Endothelial cell of umbilical vein (primary cell): ENCODE results near the gene IQGAP3. TPM values are rescaled to one million over a fixed set of nuclear protein-coding genes. Genes with fewer than 3 reads are reported as not detected.
A peak's percentile ranks its signal among the peaks of the same experiment; 100 is the strongest.

Experiments
- BruUV-seq: library from RNA; stranded (reverse); fragments of 400-500 nt; replicated peaks from 2 replicates; lab custom pipeline; 2021; lab: Mats Ljungman, UMichigan
- CTCF ChIA-PET: fragments of 300-600, 350-600 bp; sonication (Branson Sonifier 250); formaldehyde crosslinking; loops from one replicate; lab custom pipeline; 2021; ENCODE audit warnings: antibody characterized with exemption, inconsistent platforms; lab: Charles Lee
- POLR2A ChIA-PET: fragments of 300-600, 350-600 bp; sonication (Branson Sonifier 250); formaldehyde crosslinking; loops from one replicate; lab custom pipeline; 2021; ENCODE audit warnings: antibody characterized with exemption, inconsistent platforms; lab: Charles Lee
- DNase-seq: peaks from one replicate; pipeline ENCODE4 v3.0.0-alpha.2; 2011; ENCODE audit warnings: low read depth, low spot score
- FAIRE-seq: peaks from 2 replicates; lab custom pipeline; 2011; peaks lifted over from hg19 to GRCh38; lab: Jason Lieb, UNC
- H2AFZ ChIP-seq: 2 replicates; pipeline ENCODE4 v1.6.0; 2012; ENCODE audit warnings: low read depth, low read length, control low read depth, inconsistent platforms
- H3K27ac ChIP-seq: 2 replicates; pipeline ENCODE4 v1.5.1; 2011; ENCODE audit warnings: low read depth, mild to moderate bottlenecking, control low read depth, low read length, moderate library complexity; ENCODE audit not compliant: insufficient read depth
- H3K27me3 ChIP-seq, 2 experiments: 2 replicates each; pipeline versions ENCODE4 v1.6.0 to v1.6.1; 2011; ENCODE audit warnings: low read length in 2 of 2, mixed read lengths in 1 of 2; ENCODE audit not compliant: control insufficient read depth in 2 of 2, insufficient read depth in 2 of 2
- H3K36me3 ChIP-seq, 2 experiments: 2 replicates in 1 of 2; 3 replicates in 1 of 2; pipeline ENCODE4 v1.5.1; 2011; ENCODE audit warnings: low read length in 2 of 2, mild to moderate bottlenecking in 1 of 2, moderate library complexity in 1 of 2; ENCODE audit not compliant: control insufficient read depth in 2 of 2, insufficient read depth in 2 of 2; ENCODE audit errors: extremely low read depth in 1 of 2
- H3K4me1 ChIP-seq: 3 replicates; pipeline ENCODE4 v1.5.1; 2011; ENCODE audit warnings: mild to moderate bottlenecking, low read length; ENCODE audit not compliant: control insufficient read depth, insufficient read depth; ENCODE audit errors: extremely low read depth
- H3K4me2 ChIP-seq: 2 replicates; pipeline ENCODE4 v1.6.1; 2011; ENCODE audit warnings: low read length, control low read depth, mixed read lengths; ENCODE audit not compliant: insufficient read depth
- H3K4me3 ChIP-seq, 3 experiments: fragments of 200-600 bp in 1 of 3; sonication (generic), shearing (Covaris generic) in 1 of 3; replicated peaks in 1 of 3; 2 replicates each; pipeline ENCODE4 v1.5.1; 2011 to 2016; ENCODE audit warnings: control low read depth in 3 of 3, low read length in 3 of 3, mild to moderate bottlenecking in 2 of 3, inconsistent platforms in 1 of 3, low read depth in 1 of 3, moderate library complexity in 1 of 3; ENCODE audit not compliant: insufficient read depth in 1 of 3
- H3K79me2 ChIP-seq: 2 replicates; pipeline ENCODE4 v1.6.0; 2012; ENCODE audit warnings: low read length, inconsistent platforms; ENCODE audit not compliant: control insufficient read depth, insufficient read depth
- H3K9ac ChIP-seq: replicated peaks from 2 replicates; pipeline ENCODE3; 2011; ENCODE audit warnings: low read length, control low read depth; ENCODE audit not compliant: insufficient read depth; ENCODE audit errors: extremely low read depth
- H3K9me1 ChIP-seq: replicated peaks from 3 replicates; pipeline ENCODE4 v1.6.0; 2011; ENCODE audit warnings: mild to moderate bottlenecking, low read length; ENCODE audit not compliant: control insufficient read depth, insufficient read depth; ENCODE audit errors: extremely low read depth
- H3K9me3 ChIP-seq: replicated peaks from 2 replicates; pipeline ENCODE4 v1.5.1; 2012; ENCODE audit warnings: low read length, inconsistent platforms; ENCODE audit not compliant: control insufficient read depth, insufficient read depth
- H4K20me1 ChIP-seq: replicated peaks from 2 replicates; pipeline ENCODE3; 2011; ENCODE audit warnings: mild to moderate bottlenecking, low read length; ENCODE audit not compliant: control insufficient read depth, insufficient read depth; ENCODE audit errors: extremely low read depth
- EZH2 ChIP-seq: IDR thresholded peaks from 2 replicates; pipeline ENCODE4 v1.6.1; 2012; ENCODE audit warnings: borderline replicate concordance, low read depth, mild to moderate bottlenecking, moderate library complexity, low read length, inconsistent platforms; ENCODE audit not compliant: severe bottlenecking
- FOS ChIP-seq: IDR thresholded peaks from 2 replicates; pipeline ENCODE4 v1.6.1; 2011; ENCODE audit warnings: mild to moderate bottlenecking, low read length, moderate library complexity, borderline replicate concordance; ENCODE audit not compliant: insufficient read depth
- GATA2 ChIP-seq: IDR thresholded peaks from 2 replicates; pipeline ENCODE4 v1.7.0; 2011; ENCODE audit warnings: low read depth, mild to moderate bottlenecking, moderate library complexity, mixed read lengths, low read length; ENCODE audit not compliant: insufficient read length, insufficient read depth
- JUN ChIP-seq: IDR thresholded peaks from 2 replicates; pipeline ENCODE4 v1.6.1; 2011; ENCODE audit warnings: borderline replicate concordance, low read depth; ENCODE audit not compliant: insufficient read length, insufficient read depth
- MYC ChIP-seq: IDR thresholded peaks from one replicate; pipeline ENCODE4 v1.6.1; 2011; ENCODE audit warnings: mild to moderate bottlenecking, low read depth, low read length
- POLR2A ChIP-seq: IDR thresholded peaks from 2 replicates; pipeline ENCODE4 v1.6.1; 2012; ENCODE audit warnings: low read depth, mild to moderate bottlenecking, control low read depth, low read length
- POLR2AphosphoS5 ChIP-seq: IDR thresholded peaks from 2 replicates; pipeline ENCODE4 v1.6.1; 2012; ENCODE audit warnings: low read depth, mild to moderate bottlenecking, control low read depth, low read length, moderate library complexity; ENCODE audit not compliant: insufficient read depth
- dilution Hi-C: fragments of 300-500 bp; cut with MboI; formaldehyde crosslinking; loops from one replicate; pipeline ENCODE4 v1.15.0; 2019; ENCODE audit warnings: low sequenced_read_pairs; ENCODE audit not compliant: extremely low pct_ligation_motif_present
- intact Hi-C: fragments of 100-400 bp; cut with micrococcal nuclease; formaldehyde crosslinking; loops from one replicate; pipeline ENCODE4 v1.10.0; 2022
- polyA plus RNA-seq, 4 experiments: library from polyadenylated mRNA; depleted of rRNA in 3 of 4; stranded (reverse) in 3 of 4; unstranded in 1 of 4; fragments of >200 nt; gene quantifications; 2 replicates each; pipeline versions ENCODE4 v1.2.1 to v1.2.3, GENCODE V29; 2011 to 2012; ENCODE audit warnings: missing spikeins in 1 of 4
- total RNA-seq: library from RNA; stranded (reverse); gene quantifications from 2 replicates; pipeline ENCODE4 v1.2.3, GENCODE V29; 2021
- TF ChIP-seq, protein P1 (sequence below), 2 donors: IDR thresholded peaks; 1 replicate in 1 of 2; 2 replicates in 1 of 2; pipeline ENCODE4 v1.5.1; 2011; ENCODE audit warnings: low read length in 2 of 2, mild to moderate bottlenecking in 2 of 2, moderate library complexity in 2 of 2, control low read depth in 1 of 2, inconsistent platforms in 1 of 2, low read depth in 1 of 2; ENCODE audit not compliant: insufficient read depth in 1 of 2; ENCODE audit errors: extremely low read depth in 1 of 2
- TF ChIP-seq, protein P2 (sequence below): IDR thresholded peaks from 2 replicates; pipeline ENCODE4 v1.6.1; 2011; ENCODE audit not compliant: insufficient read depth, insufficient read length

The IQGAP3 gene
- total and polyA plus RNA-seq, 2 donors (not counting 3 experiments of a cell fraction or from before 2014, with no cell fraction given), result 28.3 to 60.7 TPM

DNA sequence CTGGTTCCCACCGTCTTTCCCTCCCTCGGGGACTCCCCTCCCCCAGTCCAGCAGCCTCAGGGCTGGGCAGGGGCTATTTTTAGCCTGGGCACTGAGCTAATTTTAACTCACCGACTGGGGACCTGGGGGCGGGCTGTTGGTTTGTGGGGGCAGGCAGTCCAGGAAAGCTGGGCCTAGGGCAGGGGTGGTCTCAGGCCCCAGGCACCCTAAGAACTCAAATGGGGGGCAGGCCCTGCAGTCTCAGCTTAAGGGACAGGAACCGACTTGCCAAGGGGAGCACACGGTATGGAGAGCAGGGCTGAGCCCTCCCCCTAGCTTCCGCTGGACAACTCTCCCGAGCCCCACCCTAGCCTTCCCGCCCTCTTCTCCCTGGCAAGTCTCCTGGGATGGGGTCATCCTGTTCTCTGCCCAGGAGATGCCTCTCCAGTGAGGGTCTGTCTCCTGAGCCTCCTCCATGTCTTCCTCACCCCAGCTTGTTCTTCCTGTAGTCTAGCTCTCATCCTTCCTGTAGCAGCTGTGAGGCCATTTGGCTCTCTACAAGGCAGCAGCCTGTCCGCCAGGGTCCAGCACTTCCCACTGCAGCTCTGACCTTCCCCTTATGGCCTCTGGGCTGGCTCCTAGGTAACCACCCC, 81.8 kb downstream of the IQGAP3 start:
- H3K4me2 ChIP-seq, result peak overlapping the region; percentile 18
- H3K9me3 ChIP-seq, result no peaks in the 10 kb centered on the region
- no peak overlapping the region for H2AFZ ChIP-seq
- intact Hi-C loops (loop anchor here (1.0 kb wide), 1 partner anchor 8 kb away; no protein-coding TSS in a partner anchor), dilution Hi-C loops (no loop called here)
- H3K79me2 ChIP-seq, result peaks cover 94% of the 10 kb centered on the region
- ChIA-PET CTCF (interaction anchor here (0.7 to 9.6 kb wide), 13 partner anchors 8 to 134 kb away, joined by 3 to 119 read pairs (median 4); partner anchors contain the start of genes GPATCH4 and NAXE), POLR2A (interaction anchor here (1.0 to 1.5 kb wide), 3 partner anchors 10 to 14 kb away, joined by 5 to 9 read pairs (median 6); partner anchors contain the start of gene MEF2D)
- FAIRE-seq (peak; percentile 88), DNase-seq (no peak)
- H3K27me3 ChIP-seq, result no peaks in the 10 kb centered on the region
- peak overlapping the region; percentile 10 for H3K27ac ChIP-seq
- peaks cover 0 to 7% of the 10 kb centered on the region in 2 experiments for H3K36me3 ChIP-seq
- no peak overlapping the region for H3K9ac ChIP-seq
- H3K4me3 ChIP-seq, result no peak overlapping the region
- H3K4me1 ChIP-seq, result peaks cover 21% of the 10 kb centered on the region
- H4K20me1 ChIP-seq, result no peaks in the 10 kb centered on the region
- TF ChIP-seq JUN, result no peak
- TF ChIP-seq, protein P1, sequence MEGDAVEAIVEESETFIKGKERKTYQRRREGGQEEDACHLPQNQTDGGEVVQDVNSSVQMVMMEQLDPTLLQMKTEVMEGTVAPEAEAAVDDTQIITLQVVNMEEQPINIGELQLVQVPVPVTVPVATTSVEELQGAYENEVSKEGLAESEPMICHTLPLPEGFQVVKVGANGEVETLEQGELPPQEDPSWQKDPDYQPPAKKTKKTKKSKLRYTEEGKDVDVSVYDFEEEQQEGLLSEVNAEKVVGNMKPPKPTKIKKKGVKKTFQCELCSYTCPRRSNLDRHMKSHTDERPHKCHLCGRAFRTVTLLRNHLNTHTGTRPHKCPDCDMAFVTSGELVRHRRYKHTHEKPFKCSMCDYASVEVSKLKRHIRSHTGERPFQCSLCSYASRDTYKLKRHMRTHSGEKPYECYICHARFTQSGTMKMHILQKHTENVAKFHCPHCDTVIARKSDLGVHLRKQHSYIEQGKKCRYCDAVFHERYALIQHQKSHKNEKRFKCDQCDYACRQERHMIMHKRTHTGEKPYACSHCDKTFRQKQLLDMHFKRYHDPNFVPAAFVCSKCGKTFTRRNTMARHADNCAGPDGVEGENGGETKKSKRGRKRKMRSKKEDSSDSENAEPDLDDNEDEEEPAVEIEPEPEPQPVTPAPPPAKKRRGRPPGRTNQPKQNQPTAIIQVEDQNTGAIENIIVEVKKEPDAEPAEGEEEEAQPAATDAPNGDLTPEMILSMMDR (IDR thresholded peaks at IDR 0.05; ENCODE audit: extremely low read depth in 1 of 2, insufficient read depth in 1 of 2, low read depth in 1 of 2, low read length in 2 of 2), result peak in 1 of 2 donors; percentile 3
- no peak for TF ChIP-seq MYC
- no peak for TF ChIP-seq FOS
- TF ChIP-seq GATA2, result no peak
- TF ChIP-seq, protein P2, sequence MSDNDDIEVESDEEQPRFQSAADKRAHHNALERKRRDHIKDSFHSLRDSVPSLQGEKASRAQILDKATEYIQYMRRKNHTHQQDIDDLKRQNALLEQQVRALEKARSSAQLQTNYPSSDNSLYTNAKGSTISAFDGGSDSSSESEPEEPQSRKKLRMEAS, result no peak
- no peak for TF ChIP-seq POLR2AphosphoS5
- TF ChIP-seq POLR2A, result no peak
- no peak for TF ChIP-seq EZH2
- no peaks in the 10 kb centered on the region for H3K9me1 ChIP-seq
- BruUV-seq, result no TSS peak
